Activated CD4-positive, alpha-beta T cell treated with anti-CD3 and anti-CD28 coated beads for 36 hours (primary cell): ENCODE results near the gene KIRREL3. TPM values are rescaled to one million over a fixed set of nuclear protein-coding genes. Genes with fewer than 3 reads are reported as not detected.

Experiments used
- ATAC-seq: fragments of 200-7000 bp; cut with Tn5 transposase; one replicate; pipeline ENCODE4 v1.10.0; 2021; ENCODE audit warnings: mild to moderate bottlenecking, moderate library complexity
- CTCF ChIA-PET: fragments of 350-600 bp; sonication (Branson Sonifier 250); formaldehyde crosslinking; loops from one replicate; lab custom pipeline; 2021; ENCODE audit warnings: antibody characterized with exemption; lab: Charles Lee
- POLR2A ChIA-PET: fragments of 350-600 bp; sonication (Branson Sonifier 250); formaldehyde crosslinking; loops from one replicate; lab custom pipeline; 2021; ENCODE audit warnings: antibody characterized with exemption, inconsistent platforms; lab: Charles Lee
- DNase-seq: peaks from one replicate; pipeline ENCODE4 v3.0.0-alpha.2; 2020
- H3K27ac Mint-ChIP-seq: one replicate; pipeline ENCODE4 v1.8.0; 2021; ENCODE audit warnings: mixed read lengths
- H3K27me3 Mint-ChIP-seq: one replicate; pipeline ENCODE4 v1.8.0; 2021; ENCODE audit warnings: mixed read lengths
- H3K36me3 Mint-ChIP-seq: one replicate; pipeline ENCODE4 v1.8.0; 2021; ENCODE audit warnings: low read depth, mixed read lengths
- H3K4me1 Mint-ChIP-seq: one replicate; pipeline ENCODE4 v1.8.0; 2021; ENCODE audit warnings: mixed read lengths
- H3K4me3 Mint-ChIP-seq: one replicate; pipeline ENCODE4 v1.8.0; 2021; ENCODE audit warnings: mild to moderate bottlenecking, moderate library complexity, mixed read lengths
- H3K9me3 Mint-ChIP-seq: one replicate; pipeline ENCODE4 v1.8.0; 2021; ENCODE audit warnings: low read depth, mixed read lengths
- intact Hi-C, 2 experiments: fragments of 100-400 bp; cut with DNase I in 1 of 2; cut with micrococcal nuclease in 1 of 2; formaldehyde crosslinking; loops; one replicate each; pipeline versions ENCODE4 v1.14.2 to v1.15.1; 2022 to 2024; cut with DNase I, micrococcal nuclease
- total RNA-seq, 2 experiments: library from RNA; stranded (reverse); gene quantifications; one replicate each; pipeline ENCODE4 v1.2.3, GENCODE V29; 2021

KIRREL3 gene
- total RNA-seq, 2 experiments from 2014 or later = not detected

- Mint-ChIP-seq H3K27ac (no peak overlapping the region), H3K4me1 (peaks cover 12% of the 10 kb centered on the region), H3K27me3 (no peaks in the 10 kb centered on the region), H3K9me3 (no peaks in the 10 kb centered on the region), H3K36me3 (no peaks in the 10 kb centered on the region), H3K4me3 (no peak overlapping the region)
- DNase-seq (no peak), ATAC-seq (no peak)
- ChIA-PET CTCF (interaction anchor here (0.6 to 3.4 kb wide), 34 partner anchors 8 to 1132 kb away, joined by 3 to 49 read pairs (median 4); partner anchors contain the start of gene DCPS), POLR2A (interaction anchor here (0.7 to 1.5 kb wide), 2 partner anchors 14 to 162 kb away, joined by 3 to 4 read pairs; no protein-coding TSS in a partner anchor)
- intact Hi-C loops = loop anchor here (1.0 to 2.0 kb wide), 5 partner anchors 39 to 557 kb away; partner anchors contain the start of genes FAM118B (in 1 of the 2), RPUSD4 (in 1 of the 2) and ST3GAL4 (in 1 of the 2)
Measured at GRCh38 chr11:126480015-126480409, 520.6 kb downstream of the KIRREL3 start.

DNA sequence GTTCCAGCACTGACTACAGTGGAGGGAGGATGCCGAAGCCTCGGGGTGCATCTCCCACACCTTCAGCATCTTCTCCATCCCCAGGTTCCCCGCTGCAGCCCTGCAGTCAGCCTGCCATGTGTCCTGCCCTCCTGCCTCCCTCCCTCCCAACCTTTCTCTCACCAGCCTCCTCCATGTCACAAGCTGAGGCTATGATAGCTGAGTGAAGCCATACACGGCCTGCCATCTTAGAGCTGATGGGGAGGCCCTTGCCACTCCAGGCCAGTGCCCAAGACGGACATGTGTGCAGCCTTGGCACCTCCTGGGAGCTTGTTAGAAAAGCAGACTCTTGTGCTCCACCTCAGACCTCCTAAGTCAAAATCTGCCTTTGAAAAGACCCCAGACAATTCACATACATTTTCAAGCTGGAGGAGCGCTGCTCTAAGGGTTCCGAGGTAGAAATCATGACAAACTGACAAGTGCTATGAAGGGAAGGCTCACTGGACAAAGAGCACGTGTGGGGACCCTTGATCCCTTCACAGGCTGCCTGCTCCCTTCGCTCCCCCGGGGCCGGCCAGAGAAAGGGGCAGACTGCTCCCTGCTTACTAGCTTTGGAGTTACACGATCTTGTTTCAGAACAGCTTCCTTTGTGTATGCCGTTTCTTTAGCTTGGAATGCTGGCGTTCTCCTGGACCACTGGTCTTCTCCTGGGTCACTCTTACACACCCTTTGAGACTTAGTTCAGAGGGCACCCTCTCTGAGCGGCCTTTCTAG is 521.2 kb downstream of the KIRREL3 start:
- no peaks in the 10 kb centered on the region for H3K9me3 Mint-ChIP-seq
- no peak overlapping the region for H3K27ac Mint-ChIP-seq
- H3K27me3 Mint-ChIP-seq = no peaks in the 10 kb centered on the region
- H3K36me3 Mint-ChIP-seq = no peaks in the 10 kb centered on the region
- peaks cover 12% of the 10 kb centered on the region for H3K4me1 Mint-ChIP-seq
- intact Hi-C loops = no loop called here
- DNase-seq (no peak), ATAC-seq (no peak)
- POLR2A ChIA-PET = no interaction called here
- CTCF ChIA-PET = interaction anchor here (1.0 to 3.4 kb wide), 6 partner anchors 9 to 174 kb away, joined by 3 to 49 read pairs (median 5); no protein-coding TSS in a partner anchor
- no peak overlapping the region for H3K4me3 Mint-ChIP-seq

DNA sequence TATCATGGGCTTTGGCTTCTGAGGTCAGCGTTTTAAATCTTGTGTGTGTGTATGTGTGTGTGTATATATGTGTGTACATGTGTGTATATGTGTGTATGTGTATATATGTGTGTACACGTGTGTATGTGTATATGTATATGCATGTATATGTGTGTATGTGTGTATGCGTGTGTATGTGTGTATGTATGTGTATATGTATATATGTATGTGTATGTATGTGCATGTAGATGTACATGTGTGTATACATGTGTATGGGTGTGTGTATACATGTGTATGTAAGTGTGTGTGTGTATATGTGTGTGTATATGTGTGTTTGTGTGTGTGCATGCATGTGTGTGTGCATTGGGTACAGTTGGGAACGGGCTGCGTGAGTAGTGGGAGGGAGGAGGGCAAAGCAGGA is 522.1 kb downstream of the KIRREL3 start:
- Mint-ChIP-seq H3K9me3 (no peaks in the 10 kb centered on the region), H3K4me3 (no peak overlapping the region), H3K27me3 (no peaks in the 10 kb centered on the region), H3K36me3 (no peaks in the 10 kb centered on the region), H3K4me1 (peaks cover 12% of the 10 kb centered on the region), H3K27ac (no peak overlapping the region)
- intact Hi-C loops = no loop called here
- no peak for DNase-seq
- no peak for ATAC-seq
- CTCF ChIA-PET = interaction anchor here (3.4 kb wide), 1 partner anchor 36 kb away, joined by 49 read pairs; no protein-coding TSS in a partner anchor
- POLR2A ChIA-PET = no interaction called here

- ChIA-PET POLR2A (no interaction called here), CTCF (interaction anchor here (0.6 kb wide), 3 partner anchors 13 to 417 kb away, joined by 3 read pairs; no protein-coding TSS in a partner anchor)
- intact Hi-C loops = no loop called here
- DNase-seq (peak; percentile 57), ATAC-seq (peak; percentile 63)
- no peak overlapping the region for H3K4me3 Mint-ChIP-seq
- no peaks in the 10 kb centered on the region for H3K36me3 Mint-ChIP-seq
- no peaks in the 10 kb centered on the region for H3K9me3 Mint-ChIP-seq
- peaks cover 12% of the 10 kb centered on the region for H3K4me1 Mint-ChIP-seq
- H3K27ac Mint-ChIP-seq = peak overlapping the region; percentile 85
- H3K27me3 Mint-ChIP-seq = no peaks in the 10 kb centered on the region
Measured at GRCh38 chr11:126477535-126478305, 522.9 kb downstream of the KIRREL3 start.

DNA sequence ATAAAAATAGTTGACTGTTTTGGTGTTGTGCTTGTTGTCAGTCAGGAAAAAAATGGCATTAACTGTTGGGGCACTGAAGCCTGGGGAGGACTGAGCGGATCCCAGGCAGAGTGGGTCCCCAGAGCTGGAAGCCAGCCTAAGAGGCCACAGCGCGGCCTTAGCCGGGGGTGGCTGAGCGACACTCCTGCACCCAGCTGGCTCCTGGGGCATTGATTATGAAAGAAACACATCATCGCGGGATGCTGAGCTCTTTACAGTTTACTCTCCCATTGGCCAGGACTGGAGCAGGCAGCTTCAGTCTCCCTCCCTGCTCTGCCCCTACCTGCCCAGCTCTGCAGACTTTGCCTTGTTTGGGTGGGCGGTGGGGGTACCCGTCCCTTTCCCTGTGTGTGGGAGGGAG is 523.6 kb downstream of the KIRREL3 start:
- intact Hi-C loops = no loop called here
- CTCF ChIA-PET = interaction anchor here (0.6 kb wide), 1 partner anchor 418 kb away, joined by 3 read pairs; no protein-coding TSS in a partner anchor
- POLR2A ChIA-PET = no interaction called here
- ATAC-seq = no peak
- H3K9me3 Mint-ChIP-seq = no peaks in the 10 kb centered on the region
- no peaks in the 10 kb centered on the region for H3K27me3 Mint-ChIP-seq
- H3K27ac Mint-ChIP-seq = no peak overlapping the region
- no peak overlapping the region for H3K4me3 Mint-ChIP-seq
- no peak for DNase-seq
- H3K36me3 Mint-ChIP-seq = no peaks in the 10 kb centered on the region
- H3K4me1 Mint-ChIP-seq = peaks cover 12% of the 10 kb centered on the region

- ChIA-PET CTCF (no interaction called here), POLR2A (no interaction called here)
- Mint-ChIP-seq H3K4me3 (no peak overlapping the region), H3K9me3 (no peaks in the 10 kb centered on the region), H3K4me1 (peaks cover 12% of the 10 kb centered on the region), H3K27me3 (no peaks in the 10 kb centered on the region), H3K36me3 (no peaks in the 10 kb centered on the region), H3K27ac (no peak overlapping the region)
- intact Hi-C loops = no loop called here
- ATAC-seq = no peak
- DNase-seq = no peak
Measured at GRCh38 chr11:126476266-126476924, 524.2 kb downstream of the KIRREL3 start.

GRCh38 chr11:126475014-126475991 is 525.3 kb downstream of the KIRREL3 start:
- no peak for DNase-seq
- CTCF ChIA-PET = interaction anchor here (0.6 kb wide), 2 partner anchors 31 to 200 kb away, joined by 4 to 5 read pairs; no protein-coding TSS in a partner anchor
- no peak overlapping the region for H3K4me3 Mint-ChIP-seq

DNA sequence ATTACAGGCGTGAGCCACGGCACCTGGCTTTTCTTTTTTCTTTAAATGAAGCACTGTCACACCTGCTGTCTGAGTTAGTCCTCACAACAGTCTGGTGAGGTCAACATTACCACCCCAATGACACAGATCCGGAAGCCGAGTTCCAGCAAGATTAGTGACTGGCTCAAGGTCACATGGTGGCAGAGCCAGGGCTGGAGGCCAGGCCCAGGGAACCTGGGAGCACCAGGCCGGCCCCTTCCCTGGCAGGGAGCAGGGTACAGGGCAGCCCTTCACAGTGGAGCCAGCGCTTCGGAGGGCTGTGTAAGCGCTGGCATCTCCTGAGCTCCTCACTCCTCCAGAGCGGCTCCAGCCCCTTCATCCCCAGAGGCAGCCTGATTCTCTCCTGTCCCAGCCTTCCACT is 526.4 kb downstream of the KIRREL3 start:
- no peak for DNase-seq
- intact Hi-C loops = no loop called here
- ATAC-seq = no peak
- H3K9me3 Mint-ChIP-seq = no peaks in the 10 kb centered on the region
- H3K4me1 Mint-ChIP-seq = peaks cover 7% of the 10 kb centered on the region
- H3K36me3 Mint-ChIP-seq = no peaks in the 10 kb centered on the region
- CTCF ChIA-PET = interaction anchor here (0.6 kb wide), 1 partner anchor 199 kb away, joined by 4 read pairs; no protein-coding TSS in a partner anchor
- POLR2A ChIA-PET = no interaction called here
- no peak overlapping the region for H3K27ac Mint-ChIP-seq
- no peak overlapping the region for H3K4me3 Mint-ChIP-seq
- H3K27me3 Mint-ChIP-seq = no peaks in the 10 kb centered on the region

More at GRCh38 chr11:126475014-126475991, 525.3 kb downstream of the KIRREL3 start:
- H3K9me3 Mint-ChIP-seq = no peaks in the 10 kb centered on the region
- H3K36me3 Mint-ChIP-seq = no peaks in the 10 kb centered on the region
- intact Hi-C loops = no loop called here
- no peak overlapping the region for H3K27ac Mint-ChIP-seq
- POLR2A ChIA-PET = no interaction called here
- peaks cover 7% of the 10 kb centered on the region for H3K4me1 Mint-ChIP-seq
- no peaks in the 10 kb centered on the region for H3K27me3 Mint-ChIP-seq
- no peak for ATAC-seq

GRCh38 chr11:126473269-126473668 is 527.3 kb downstream of the KIRREL3 start:
- Mint-ChIP-seq H3K4me3 (no peak overlapping the region), H3K4me1 (peaks cover 7% of the 10 kb centered on the region), H3K36me3 (no peaks in the 10 kb centered on the region), H3K27me3 (no peaks in the 10 kb centered on the region), H3K9me3 (no peaks in the 10 kb centered on the region), H3K27ac (no peak overlapping the region)
- intact Hi-C loops = no loop called here
- DNase-seq (no peak), ATAC-seq (no peak)
- CTCF ChIA-PET = no interaction called here
- POLR2A ChIA-PET = no interaction called here

- ChIA-PET POLR2A (no interaction called here), CTCF (interaction anchor here (1.1 kb wide), 1 partner anchor 12 kb away, joined by 3 read pairs; no protein-coding TSS in a partner anchor)
- Mint-ChIP-seq H3K36me3 (no peaks in the 10 kb centered on the region), H3K9me3 (no peaks in the 10 kb centered on the region), H3K27ac (no peak overlapping the region), H3K4me1 (peaks cover 19% of the 10 kb centered on the region), H3K27me3 (no peaks in the 10 kb centered on the region), H3K4me3 (no peak overlapping the region)
- intact Hi-C loops = no loop called here
- DNase-seq = no peak
- no peak for ATAC-seq
Measured at GRCh38 chr11:126469311-126469710, 531.3 kb downstream of the KIRREL3 start.
